GM10248 (cell line): ENCODE measurements around the gene ALKBH3.

Experiments
- CTCF ChIA-PET: fragments of 300-600 bp; sonication (Branson Sonifier 250); formaldehyde crosslinking; extraction: SDS; loops from one replicate; lab custom pipeline; 2021; ENCODE audit warnings: antibody characterized with exemption; lab: Yijun Ruan, JAX
- POLR2A ChIA-PET: fragments of 350-650 bp; sonication (Branson Sonifier 250); formaldehyde crosslinking; extraction: SDS; loops from one replicate; lab custom pipeline; 2020; ENCODE audit warnings: antibody characterized with exemption; lab: Yijun Ruan, JAX
- DNase-seq: peaks from one replicate; pipeline ENCODE4 v3.0.0; 2012; ENCODE audit errors: extremely low spot score
- TF ChIP-seq, protein P1 (sequence below): IDR thresholded peaks from 2 replicates; pipeline ENCODE4 v1.5.1; 2012; ENCODE audit warnings: mild to moderate bottlenecking, low read depth; ENCODE audit errors: extremely low read depth, missing control alignments, control extremely low read depth

The ALKBH3 gene

DNA sequence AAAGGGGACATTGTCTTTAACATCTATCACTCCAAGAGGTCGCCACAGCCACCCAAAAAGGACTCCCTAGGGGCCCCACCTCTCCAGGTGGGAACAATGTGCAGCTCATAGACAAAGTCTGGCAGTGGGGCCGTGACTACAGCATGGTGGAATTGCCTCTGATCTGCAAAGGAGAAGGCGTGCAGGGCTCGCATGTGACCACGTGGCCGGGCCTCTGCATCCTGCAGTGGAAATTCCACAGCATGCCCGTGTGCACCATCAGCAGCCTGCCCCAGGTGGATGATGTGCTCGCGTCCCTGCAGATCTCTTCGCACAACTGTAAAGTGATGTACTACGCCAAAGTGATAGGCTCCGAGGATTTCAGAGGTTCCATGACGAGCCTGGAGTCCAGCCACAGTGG, 18.5 kb downstream of the ALKBH3 start:
- ChIA-PET CTCF (interaction anchor here (0.9 to 2.1 kb wide), 2 partner anchors 10 to 46 kb away, joined by 3 to 14 read pairs; no protein-coding TSS in a partner anchor), POLR2A (no interaction called here)
- DNase-seq, result no peak
- TF ChIP-seq, protein P1, sequence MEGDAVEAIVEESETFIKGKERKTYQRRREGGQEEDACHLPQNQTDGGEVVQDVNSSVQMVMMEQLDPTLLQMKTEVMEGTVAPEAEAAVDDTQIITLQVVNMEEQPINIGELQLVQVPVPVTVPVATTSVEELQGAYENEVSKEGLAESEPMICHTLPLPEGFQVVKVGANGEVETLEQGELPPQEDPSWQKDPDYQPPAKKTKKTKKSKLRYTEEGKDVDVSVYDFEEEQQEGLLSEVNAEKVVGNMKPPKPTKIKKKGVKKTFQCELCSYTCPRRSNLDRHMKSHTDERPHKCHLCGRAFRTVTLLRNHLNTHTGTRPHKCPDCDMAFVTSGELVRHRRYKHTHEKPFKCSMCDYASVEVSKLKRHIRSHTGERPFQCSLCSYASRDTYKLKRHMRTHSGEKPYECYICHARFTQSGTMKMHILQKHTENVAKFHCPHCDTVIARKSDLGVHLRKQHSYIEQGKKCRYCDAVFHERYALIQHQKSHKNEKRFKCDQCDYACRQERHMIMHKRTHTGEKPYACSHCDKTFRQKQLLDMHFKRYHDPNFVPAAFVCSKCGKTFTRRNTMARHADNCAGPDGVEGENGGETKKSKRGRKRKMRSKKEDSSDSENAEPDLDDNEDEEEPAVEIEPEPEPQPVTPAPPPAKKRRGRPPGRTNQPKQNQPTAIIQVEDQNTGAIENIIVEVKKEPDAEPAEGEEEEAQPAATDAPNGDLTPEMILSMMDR, result no peak

DNA sequence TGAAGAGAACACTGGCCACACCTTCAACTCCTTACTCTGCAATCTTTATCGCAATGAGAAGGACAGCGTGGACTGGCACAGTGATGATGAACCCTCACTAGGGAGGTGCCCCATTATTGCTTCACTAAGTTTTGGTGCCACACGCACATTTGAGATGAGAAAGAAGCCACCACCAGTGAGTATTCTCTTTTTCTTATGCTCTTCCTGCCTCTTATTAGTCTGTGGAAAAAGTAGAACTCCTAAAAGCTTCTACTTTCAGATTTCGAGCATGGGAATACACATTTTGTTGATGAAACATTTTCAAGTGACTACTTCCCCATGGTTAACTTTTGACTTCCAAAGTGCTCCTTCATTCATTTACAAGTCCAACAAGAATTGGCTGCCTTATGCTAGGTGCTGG, 20.9 kb downstream of the ALKBH3 start:
- no peak for DNase-seq
- CTCF ChIA-PET, result interaction anchor here (6.2 kb wide), 1 partner anchor 10 kb away, joined by 43 read pairs; no protein-coding TSS in a partner anchor
- POLR2A ChIA-PET, result no interaction called here
- TF ChIP-seq, protein P1, result no peak

DNA sequence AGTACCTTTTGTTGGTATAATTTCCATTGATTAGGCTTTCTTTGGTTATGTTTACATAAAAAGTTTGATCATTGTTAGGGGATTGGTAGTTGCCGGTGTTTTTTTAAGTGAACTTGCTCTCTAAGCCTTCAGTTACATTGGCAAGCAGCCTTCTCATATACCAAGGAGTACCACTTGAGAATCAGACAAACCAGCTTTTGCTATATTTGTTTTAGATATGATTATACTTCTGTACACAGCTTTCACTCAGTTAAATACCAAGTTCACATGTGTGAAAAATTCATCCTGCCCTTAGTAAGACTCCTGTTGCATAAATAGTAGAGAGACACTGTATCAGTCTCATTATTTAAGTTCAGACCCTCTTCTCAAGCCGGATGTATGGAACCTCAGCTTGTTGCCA, 22.4 kb downstream of the ALKBH3 start:
- ChIA-PET POLR2A (no interaction called here), CTCF (interaction anchor here (0.8 to 6.2 kb wide), 6 partner anchors 12 to 51 kb away, joined by 3 to 43 read pairs (median 4); no protein-coding TSS in a partner anchor)
- TF ChIP-seq, protein P1, result no peak
- no peak for DNase-seq

DNA sequence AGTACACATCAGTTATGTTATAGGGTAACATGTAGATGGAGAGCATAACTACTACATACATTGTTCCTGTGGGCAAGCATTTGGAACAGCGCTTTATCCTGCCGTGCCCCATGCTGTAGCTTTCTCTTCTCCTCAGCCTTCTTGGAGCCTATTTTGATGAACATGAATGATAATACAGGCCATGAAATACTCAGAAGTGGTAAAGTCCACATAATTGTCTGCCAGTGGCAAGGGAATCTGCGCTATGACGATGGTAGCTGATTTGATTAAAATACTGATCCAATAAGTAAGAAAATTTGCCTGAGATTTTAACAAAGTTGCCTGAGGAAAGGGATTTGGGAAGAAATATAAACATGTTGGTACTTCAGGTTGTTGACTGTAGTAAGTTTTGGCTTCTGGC, 23.3 kb downstream of the ALKBH3 start:
- TF ChIP-seq, protein P1, result no peak
- ChIA-PET CTCF (interaction anchor here (0.6 to 6.2 kb wide), 7 partner anchors 12 to 52 kb away, joined by 3 to 43 read pairs (median 3); no protein-coding TSS in a partner anchor), POLR2A (no interaction called here)
- DNase-seq, result no peak

DNA sequence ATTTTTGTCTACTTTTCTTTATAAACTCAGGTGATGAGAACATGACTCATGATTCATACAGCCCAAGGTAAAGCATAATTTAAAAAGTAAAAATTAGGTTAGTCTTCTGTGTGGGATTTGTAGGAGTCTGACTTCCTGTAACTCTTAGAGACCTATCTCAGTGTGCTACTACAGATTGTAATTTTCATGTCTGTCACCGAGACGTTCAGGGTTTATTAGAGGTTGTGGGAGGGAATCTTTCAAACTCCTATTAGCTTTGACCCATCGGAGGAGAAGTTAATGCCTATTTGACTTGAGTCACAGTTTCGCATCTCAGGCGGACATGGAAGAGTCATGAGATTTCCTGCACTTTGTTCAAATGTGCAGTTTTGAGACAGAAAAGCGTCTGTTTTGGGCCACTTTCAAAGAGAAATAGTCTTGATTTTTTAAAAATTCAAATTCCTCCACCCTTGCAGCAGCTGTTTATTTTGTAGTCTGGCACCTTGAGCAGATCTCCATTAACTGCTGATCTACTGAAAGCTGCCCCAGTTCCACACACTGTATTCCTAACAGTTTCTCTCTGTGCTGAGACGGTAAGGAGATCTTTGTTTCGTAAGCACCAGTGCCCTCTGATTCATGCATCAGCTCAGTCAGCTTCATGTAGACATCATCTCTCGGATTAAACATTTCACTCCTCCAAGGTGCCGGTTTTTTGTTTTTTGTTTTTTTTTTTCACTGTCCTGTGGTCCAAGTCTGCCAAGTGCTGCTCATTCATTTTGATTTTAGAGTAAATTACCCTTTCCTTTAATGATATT, 24.3 kb downstream of the ALKBH3 start:
- CTCF ChIA-PET, result interaction anchor here (0.8 to 6.2 kb wide), 6 partner anchors 9 to 32 kb away, joined by 3 to 43 read pairs (median 3); no protein-coding TSS in a partner anchor
- DNase-seq, result no peak
- TF ChIP-seq, protein P1, result no peak
- POLR2A ChIA-PET, result no interaction called here

DNA sequence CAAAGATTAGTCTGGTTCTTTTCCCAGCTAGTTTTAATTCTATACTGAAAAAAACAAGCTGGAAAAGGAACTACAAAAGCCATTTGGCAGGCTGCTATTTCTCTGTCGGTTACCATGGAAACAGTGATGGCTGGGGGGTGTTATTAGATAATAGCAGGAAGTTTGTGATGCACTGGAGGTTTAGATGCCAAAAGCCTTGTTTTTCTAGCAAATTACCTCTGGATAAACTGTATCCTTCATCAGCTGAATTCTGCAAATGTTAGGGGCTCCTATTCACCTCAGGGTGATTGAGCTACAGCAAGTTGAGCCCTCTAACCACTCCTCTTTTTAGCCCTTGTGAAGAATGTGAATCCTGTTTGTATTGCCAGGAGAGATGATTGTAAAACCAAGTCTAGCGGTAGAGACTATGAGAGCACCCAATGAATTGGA, 25.2 kb downstream of the ALKBH3 start:
- ChIA-PET CTCF (interaction anchor here (0.6 to 6.2 kb wide), 7 partner anchors 8 to 32 kb away, joined by 3 to 43 read pairs (median 3); no protein-coding TSS in a partner anchor), POLR2A (no interaction called here)
- TF ChIP-seq, protein P1, result no peak
- DNase-seq, result no peak
